GM21423 (cell line): ENCODE results near the gene DNAJC27.

Experiments used
- ATAC-seq: cut with Tn5 transposase; IDR thresholded peaks from one replicate; pipeline ENCODE4 v1.9.1; 2021; ENCODE audit warnings: mild to moderate bottlenecking, moderate library complexity; ENCODE audit not compliant: unreplicated experiment

DNAJC27 gene

GRCh38 chr2:24909555-24910177, 62.1 kb downstream of the DNAJC27 start:
- no peak for ATAC-seq

GRCh38 chr2:24908461-24908901, 63.3 kb downstream of the DNAJC27 start:
- no peak for ATAC-seq

- ATAC-seq = no peak
These were observed 64.6 kb downstream of the DNAJC27 start for GRCh38 chr2:24907116-24907515.

GRCh38 chr2:24906466-24906865, 65.3 kb downstream of the DNAJC27 start:
- ATAC-seq = no peak

- ATAC-seq = no peak
These were observed 68.3 kb downstream of the DNAJC27 start for GRCh38 chr2:24903161-24904103.

GRCh38 chr2:24899361-24899910, 72.3 kb downstream of the DNAJC27 start:
- no peak for ATAC-seq

GRCh38 chr2:24898122-24899109, 73.3 kb downstream of the DNAJC27 start:
- no peak for ATAC-seq

- no peak for ATAC-seq
These were observed 77.0 kb downstream of the DNAJC27 start for GRCh38 chr2:24894750-24895149.

- ATAC-seq = no peak
These were observed 77.8 kb downstream of the DNAJC27 start for GRCh38 chr2:24893934-24894333.
